NCI-H2171 (cell line): ENCODE results near the gene SMIM13.

ENCODE experiments used
- DNase-seq: peaks from one replicate; lab custom pipeline; 2025; lab: John Stamatoyannopoulos, UW

SMIM13 gene

DNA sequence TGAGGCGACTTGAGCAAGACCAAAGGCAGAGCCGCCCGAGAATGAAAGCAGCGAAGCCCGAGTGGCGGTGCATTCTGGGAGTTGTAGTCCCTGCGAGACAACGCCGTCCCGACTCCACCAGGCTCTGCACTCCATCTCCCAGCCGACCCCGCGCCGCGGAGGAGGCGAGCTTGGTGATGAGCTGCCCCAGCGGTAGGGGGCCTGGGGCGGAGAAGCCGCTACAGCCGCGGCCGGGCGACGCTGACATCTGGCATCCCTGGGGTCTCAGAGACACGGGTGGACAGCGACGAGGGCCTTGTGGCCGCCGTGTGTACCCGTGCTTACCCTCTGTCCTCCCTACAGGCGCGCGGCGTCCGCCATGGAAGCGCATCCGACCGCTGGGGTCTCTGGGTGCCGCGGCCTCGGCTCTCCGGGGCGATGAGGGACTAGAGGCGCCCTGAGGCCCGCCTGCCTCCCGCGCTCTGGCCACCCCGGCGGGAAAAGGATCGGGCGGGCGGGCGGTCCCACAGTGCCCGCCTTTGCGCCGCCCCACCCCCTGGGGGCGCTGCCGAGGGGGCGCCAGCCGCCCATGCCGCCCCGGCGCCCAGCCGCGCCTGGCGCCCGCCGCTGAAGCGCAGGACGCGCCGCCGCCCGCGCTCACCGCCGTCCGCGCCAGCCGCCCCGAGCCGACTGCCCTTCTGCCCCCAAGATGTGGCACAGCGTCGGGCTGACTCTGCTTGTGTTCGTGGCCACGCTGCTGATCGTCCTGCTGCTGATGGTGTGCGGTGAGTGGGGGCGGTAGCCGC, at the start of gene SMIM13:
SMIM13 (plus strand) TSS at position 209 of the 785 bp plus-strand sequence; CDS start at position 689, 480 bp downstream.
- peak; percentile 92 for DNase-seq

DNA sequence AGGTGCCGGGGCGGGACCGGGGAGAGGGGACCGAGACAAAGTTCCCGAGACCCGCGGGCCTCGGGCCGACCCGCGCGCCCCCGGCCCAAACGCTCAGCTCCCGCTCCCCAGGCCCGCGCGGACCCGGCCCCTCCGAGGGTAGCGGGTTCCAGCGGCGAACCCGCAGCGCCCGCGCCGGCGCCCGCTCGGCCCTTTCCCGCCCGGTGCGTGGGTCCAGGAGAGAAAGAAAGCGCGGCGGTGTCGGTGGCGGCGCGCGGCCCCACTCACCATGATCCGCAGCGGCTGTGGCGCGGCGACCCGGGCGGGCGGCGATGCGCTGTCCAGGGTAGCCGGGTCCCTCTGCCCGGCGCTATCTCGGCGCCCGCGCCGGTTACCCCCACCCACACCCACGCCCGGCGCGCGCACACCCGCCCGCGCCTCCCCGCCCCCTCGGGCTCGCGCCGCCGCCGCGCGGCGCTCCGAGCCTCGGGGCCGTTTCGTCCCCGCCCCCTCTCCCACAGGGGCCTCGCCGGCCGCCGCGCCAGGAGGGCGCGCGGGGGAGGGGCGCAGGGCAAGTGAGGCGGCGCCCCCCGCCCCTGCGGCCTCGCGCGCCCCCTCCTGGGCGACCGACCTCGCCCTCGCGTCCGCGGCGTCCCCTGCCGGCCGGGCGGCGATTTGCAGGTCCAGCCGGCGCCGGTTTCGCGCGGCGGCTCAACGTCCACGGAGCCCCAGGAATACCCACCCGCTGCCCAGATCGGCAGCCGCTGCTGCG, 49.5 kb upstream of the SMIM13 start, which contains the start of gene ELOVL2:
ELOVL2 (minus strand) TSS at position 345 of the 751 bp plus-strand sequence; CDS start at position 270, 75 bp downstream.
- DNase-seq: no peak

DNA sequence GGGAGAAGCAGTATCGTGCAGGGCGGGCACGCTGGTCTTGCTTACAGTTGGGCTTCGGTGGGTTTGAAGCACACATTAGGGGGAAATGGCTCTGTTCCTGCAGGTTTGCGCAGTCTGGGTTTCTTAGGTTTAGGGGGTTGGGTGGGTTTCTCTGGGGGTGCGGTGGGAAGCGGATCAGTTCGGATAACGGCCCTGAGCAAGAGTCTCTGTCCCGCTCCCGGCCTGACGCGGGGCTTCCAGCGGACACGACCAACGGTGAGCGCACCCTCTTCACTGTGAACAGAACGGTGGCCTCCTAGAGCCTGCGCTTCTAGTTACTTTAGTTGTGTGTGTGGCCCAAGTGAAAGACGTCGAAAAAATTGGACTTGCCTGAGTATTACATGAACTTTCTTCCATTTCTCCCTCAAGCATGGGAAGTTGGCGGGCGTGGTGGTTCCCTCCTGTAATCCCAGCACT, 48.9 kb upstream of the SMIM13 start:
- DNase-seq: no peak

GRCh38 chr6:11050731-11051130, 42.9 kb upstream of the SMIM13 start:
- DNase-seq: no peak

- DNase-seq: no peak
These were observed 40.3 kb upstream of the SMIM13 start for GRCh38 chr6:11053307-11053706.

DNA sequence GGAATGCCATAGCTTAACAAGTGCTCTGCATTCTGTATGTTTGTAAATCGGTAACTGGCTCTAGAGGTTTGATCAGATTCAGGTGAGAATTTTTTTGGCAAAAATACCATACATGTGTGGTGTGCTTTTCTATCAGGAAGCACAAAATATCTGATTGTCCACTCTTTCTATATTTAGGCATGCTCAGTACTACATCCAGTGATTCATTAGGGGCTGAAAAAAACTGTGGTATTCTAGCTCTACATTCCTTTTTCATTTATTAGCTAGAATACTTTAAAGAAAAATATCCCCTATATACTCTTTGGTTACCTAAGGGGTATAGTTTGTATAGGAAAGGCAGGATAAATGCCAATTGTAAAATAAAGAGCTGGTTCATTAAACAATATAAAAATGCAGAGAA, 38.9 kb upstream of the SMIM13 start:
- no peak for DNase-seq

DNA sequence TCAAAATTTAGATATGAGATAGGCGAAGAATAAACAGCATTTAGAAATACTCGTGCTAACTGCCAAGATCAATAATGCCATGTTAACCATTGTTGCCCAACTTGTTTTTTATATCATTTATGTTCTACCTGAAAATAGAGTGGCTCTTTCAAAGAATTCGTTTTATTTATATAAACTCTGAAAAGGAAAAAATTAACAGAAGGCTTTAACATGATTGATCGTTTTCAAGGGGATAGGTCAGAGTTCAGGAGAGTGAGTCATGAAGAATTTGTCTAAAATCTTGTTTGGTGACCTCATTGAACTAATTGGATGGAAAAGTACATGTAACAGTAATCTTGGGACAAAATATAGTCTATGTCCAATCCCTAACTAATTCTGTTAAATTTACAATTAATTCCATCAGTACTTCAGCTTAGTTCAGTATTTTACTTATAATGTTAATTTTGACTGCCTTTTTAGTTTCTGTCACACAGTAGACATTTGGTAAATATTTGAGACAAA, 38.5 kb upstream of the SMIM13 start:
- no peak for DNase-seq

DNA sequence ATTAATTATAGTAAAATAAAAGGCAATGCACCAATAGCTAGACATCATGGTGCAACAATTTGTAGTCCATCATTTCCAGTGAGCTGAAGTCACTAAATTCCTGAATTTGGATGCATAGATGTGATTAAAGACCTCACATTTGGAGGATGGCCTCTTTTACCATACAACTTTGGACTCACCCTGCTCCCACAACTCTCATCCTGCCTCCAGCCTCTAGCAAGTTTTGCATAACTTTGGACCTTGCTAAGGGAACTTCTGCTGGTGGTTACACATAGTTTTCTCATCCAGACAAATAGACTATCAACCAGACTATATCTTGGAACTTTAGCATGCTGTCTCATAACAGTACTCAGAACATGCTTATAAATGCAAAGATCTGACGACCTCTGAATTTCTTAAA, 36.8 kb upstream of the SMIM13 start:
- no peak for DNase-seq

DNA sequence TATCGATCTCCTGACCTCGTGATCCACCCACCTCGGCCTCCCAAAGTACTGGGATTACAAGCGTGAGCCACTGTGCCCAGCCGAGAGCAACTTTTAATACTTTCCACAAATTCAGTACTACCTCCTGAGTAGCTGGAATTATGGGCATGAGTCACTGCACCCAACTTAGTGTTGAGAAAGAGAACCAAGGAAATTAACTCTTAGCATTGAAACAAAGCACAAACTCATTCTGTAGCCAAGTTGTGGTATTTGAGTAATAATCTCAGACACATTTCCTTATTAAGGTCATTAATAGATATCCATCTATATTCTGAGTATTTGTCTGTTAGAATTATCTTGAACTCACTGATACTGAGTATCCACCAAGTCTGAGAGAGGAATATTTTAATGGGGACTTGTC, 35.2 kb upstream of the SMIM13 start:
- DNase-seq: no peak

DNA sequence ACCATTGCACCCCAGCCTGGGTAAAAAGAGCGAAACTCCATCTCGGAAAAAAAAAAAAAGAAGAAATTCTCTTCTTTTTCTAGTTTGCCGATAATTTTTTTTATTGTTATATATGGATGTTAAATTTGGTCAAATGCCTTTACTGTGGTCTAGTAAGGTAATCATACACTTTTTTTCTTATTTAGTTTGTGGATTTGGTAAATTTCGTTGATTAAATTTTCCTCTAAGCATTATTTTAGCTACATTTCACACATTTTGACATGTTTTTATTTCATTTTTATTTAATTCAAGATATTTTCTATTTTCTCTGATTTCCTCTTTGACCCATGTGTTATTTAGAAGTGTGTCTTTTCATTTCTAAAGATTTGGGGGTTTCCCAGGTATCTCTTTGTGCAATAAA, 31.6 kb upstream of the SMIM13 start:
- no peak for DNase-seq

DNA sequence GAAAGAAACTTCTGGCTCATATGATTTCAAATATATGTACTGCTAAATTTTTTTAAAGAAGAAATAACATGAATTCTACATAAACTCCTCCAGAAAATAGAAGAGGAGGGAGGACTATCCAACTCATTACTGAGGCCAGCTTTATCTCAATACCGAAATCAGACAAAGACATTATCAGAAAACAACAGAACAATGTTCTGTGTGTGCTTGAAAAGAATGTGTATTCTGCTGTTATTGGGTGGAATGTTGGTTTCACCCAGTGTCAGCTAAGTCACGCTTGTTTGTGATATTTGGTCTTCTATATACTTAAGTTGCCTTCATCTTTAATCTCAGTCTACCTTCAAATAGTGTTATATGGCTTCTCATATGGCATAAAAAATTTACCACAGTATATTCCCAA, 30.9 kb upstream of the SMIM13 start:
- DNase-seq: no peak

GRCh38 chr6:11064836-11065235, 28.8 kb upstream of the SMIM13 start:
- DNase-seq: no peak

GRCh38 chr6:11065436-11066202, 28.0 kb upstream of the SMIM13 start:
- DNase-seq: no peak

DNA sequence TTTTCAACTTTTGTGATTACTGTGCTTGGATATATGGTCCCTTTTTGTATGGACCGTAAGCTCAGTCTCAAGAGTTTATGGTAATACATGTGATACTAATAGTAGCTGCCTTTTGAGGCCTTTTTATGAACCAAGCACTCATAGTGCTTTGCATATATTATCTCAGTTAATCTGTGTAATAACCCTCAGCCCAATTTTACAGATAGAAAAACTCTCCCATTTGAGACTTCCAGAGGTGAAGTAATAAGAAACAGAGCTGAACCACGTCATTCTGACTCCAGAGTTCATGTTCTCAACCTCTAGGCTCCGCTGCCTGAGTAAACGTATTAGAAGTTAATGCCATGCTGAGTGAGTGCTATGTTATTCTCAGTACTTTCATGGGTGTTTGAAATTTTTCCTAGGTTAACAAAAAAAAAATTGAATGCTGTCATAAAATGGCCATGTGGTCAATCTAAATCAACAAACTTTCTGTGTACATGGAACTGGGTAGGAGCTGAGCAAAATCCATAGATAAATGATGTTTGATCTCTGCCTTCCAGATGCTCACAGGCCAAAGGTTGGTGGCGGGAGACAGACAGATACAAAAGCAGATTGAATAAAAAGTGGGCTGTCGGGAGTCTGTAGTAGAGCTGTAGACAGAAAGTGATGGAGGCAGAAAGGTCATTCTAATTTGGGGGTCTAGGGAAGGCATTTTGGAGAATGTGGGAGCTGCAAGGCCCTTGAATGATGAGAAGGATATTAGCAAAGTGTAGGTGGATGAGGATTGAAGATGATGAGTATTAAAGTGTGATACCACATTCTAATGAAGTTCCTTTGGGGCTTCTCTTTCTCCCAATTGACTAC, 26.9 kb upstream of the SMIM13 start:
- no peak for DNase-seq

GRCh38 chr6:11067348-11067747, 26.3 kb upstream of the SMIM13 start:
- no peak for DNase-seq

GRCh38 chr6:11069760-11070159, 23.9 kb upstream of the SMIM13 start:
- DNase-seq: no peak

DNA sequence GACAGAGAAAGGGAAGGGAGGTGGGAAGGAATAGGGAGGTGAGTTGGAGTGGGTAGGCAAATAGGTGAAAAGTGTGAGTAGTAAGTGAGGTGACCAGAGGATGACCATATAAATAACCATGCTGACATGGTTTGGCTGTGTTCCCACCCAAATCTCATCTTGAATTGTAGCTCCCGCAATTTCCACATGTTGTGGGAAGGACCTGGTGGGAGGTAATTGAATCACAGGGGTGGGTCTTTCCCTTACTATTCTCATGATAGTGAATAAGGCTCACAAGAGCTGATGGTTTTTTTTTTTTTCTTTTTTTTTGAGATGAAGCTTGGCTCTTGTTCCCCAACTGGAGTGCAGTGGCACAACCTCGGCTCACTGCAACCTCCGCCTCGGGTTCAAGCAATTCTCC, 21.5 kb upstream of the SMIM13 start:
- DNase-seq: no peak

DNA sequence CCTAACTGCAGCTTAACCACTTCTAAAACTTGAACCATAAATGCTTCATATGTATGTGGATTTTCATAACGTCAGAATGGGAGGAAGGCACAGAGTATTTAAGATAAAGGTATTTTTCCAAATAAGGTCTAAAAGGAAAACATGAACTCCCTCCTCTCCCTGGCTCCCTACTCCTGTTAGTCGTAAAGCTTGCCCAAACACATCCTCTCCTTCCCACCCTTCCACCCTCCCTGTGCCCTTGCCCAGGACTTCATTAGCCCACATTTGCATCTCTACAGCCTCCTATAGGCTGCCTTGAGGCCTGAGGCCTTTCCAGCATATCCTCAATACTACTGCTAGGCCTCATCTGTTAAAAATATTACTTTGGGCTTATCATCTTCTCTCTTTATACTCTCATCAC, 17.1 kb upstream of the SMIM13 start:
- no peak for DNase-seq

DNA sequence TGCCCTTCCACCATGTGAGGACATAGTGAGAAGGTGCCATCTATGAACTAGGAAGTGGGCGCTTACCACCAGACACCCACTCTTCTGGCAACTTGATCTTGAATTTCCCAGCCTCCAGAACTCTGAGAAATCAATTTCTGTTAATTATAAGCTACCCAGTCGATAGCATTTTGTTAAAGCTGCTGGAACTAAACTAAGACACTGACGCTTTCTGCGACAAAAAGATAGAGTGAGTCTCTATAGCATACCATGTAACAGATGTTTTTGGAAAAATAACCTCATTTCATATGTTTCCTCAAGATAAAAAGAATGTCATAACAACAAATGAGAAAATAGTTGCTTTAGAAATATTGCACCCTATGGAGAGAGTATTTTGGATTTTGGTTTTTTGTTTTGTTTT, 15.4 kb upstream of the SMIM13 start:
- no peak for DNase-seq

DNA sequence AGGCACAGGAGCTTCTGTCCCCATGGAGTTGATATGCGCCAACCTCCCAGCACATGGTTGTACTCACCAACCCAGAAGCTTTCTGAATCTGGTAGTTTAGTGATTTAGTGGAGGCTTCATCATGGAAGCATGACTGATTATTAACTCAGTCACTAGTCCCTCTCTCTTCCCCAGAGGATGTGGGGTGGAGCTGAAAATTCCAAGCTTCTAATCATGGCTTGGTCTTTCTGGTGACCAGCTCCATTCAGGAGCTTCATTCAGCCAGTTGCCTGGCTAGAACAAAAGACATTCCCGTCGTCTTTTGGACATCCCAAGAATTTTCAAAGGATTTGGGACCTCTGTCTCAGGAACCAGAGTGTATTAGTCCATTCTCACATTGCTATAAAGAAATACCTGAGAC, 13.3 kb upstream of the SMIM13 start:
- DNase-seq: no peak

DNA sequence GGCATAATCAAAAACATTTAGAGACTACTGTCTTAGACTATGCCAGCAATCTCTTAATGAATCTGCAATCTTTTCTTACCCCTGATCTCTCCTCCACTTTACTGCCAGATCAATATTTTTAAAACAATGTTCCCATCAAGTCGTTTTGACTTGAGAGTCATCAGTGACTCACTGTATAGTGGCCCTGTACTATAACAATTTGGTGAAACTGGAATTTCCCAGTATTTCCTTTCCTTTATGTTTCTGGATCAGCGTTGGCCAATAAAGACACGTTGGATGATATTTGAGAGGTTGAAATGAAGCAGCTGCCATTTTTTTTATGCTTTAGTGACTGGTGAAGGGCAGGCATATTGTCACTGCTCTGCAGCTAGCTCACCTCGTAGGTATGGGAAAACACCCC, 10.1 kb upstream of the SMIM13 start:
- DNase-seq: no peak
